Neuronal stem cell (in vitro differentiated cells): ENCODE measurements around the gene HRG.
"Not testable (repeated sequence)": the region's sequence is repeated elsewhere in the genome, so short reads cannot be mapped to it uniquely, and the experiment has no call there.

Experiments used
- DNase-seq: peaks from one replicate; pipeline ENCODE4 v3.0.0-alpha.2; 2013; ENCODE audit warnings: low spot score
- H2AFZ ChIP-seq: one replicate; pipeline ENCODE4 v1.6.1; 2013; ENCODE audit warnings: mild to moderate bottlenecking, low read length, inconsistent platforms
- H2AK5ac ChIP-seq: 2 replicates; pipeline ENCODE4 v1.6.1; 2013; ENCODE audit warnings: low read depth, mild to moderate bottlenecking, inconsistent platforms, low read length, moderate library complexity, mixed read lengths
- H2BK120ac ChIP-seq: 2 replicates; pipeline ENCODE4 v1.6.1; 2013; ENCODE audit warnings: low read depth, mild to moderate bottlenecking, inconsistent platforms, low read length, moderate library complexity, mixed read lengths
- H2BK12ac ChIP-seq: one replicate; pipeline ENCODE4 v1.6.1; 2013; ENCODE audit warnings: low read length, inconsistent platforms
- H2BK15ac ChIP-seq: 2 replicates; pipeline ENCODE4 v1.6.1; 2013; ENCODE audit warnings: mild to moderate bottlenecking, low read length, inconsistent platforms, mixed read lengths
- H2BK5ac ChIP-seq: one replicate; pipeline ENCODE4 v1.6.1; 2013; ENCODE audit warnings: inconsistent platforms, mild to moderate bottlenecking, low read length, moderate library complexity
- H3K14ac ChIP-seq: one replicate; pipeline ENCODE4 v1.6.1; 2013; ENCODE audit warnings: low read length, inconsistent platforms
- H3K18ac ChIP-seq: 2 replicates; pipeline ENCODE4 v1.6.1; 2013; ENCODE audit warnings: low read length, inconsistent platforms
- H3K23ac ChIP-seq: 2 replicates; pipeline ENCODE4 v1.6.1; 2013; ENCODE audit warnings: low read depth, mild to moderate bottlenecking, mixed read lengths, low read length, inconsistent platforms; ENCODE audit not compliant: poor library complexity
- H3K27ac ChIP-seq: replicated peaks from 3 replicates; pipeline ENCODE4 v1.5.1; 2013; ENCODE audit warnings: low read length, inconsistent platforms
- H3K27me3 ChIP-seq, 3 experiments: 2 replicates each; pipeline ENCODE4 v1.6.1; 2013; ENCODE audit warnings: low read length in 3 of 3, mild to moderate bottlenecking in 2 of 3, inconsistent platforms in 1 of 3, low read depth in 1 of 3, mixed read lengths in 1 of 3, moderate library complexity in 1 of 3; ENCODE audit not compliant: control insufficient read depth in 3 of 3, insufficient read depth in 3 of 3
- H3K36me3 ChIP-seq, 2 donors: replicated peaks in 1 of 2; 2 replicates each; pipeline ENCODE4 v1.6.1; 2013; ENCODE audit warnings: low read length in 2 of 2; ENCODE audit not compliant: control insufficient read depth in 2 of 2, insufficient read depth in 2 of 2
- H3K4ac ChIP-seq: 2 replicates; pipeline ENCODE4 v1.6.1; 2013; ENCODE audit warnings: inconsistent platforms, mild to moderate bottlenecking, low read length, moderate library complexity
- H3K4me1 ChIP-seq, 2 donors: 1 replicate in 1 of 2; 2 replicates in 1 of 2; pipeline ENCODE4 v1.6.1; 2013; ENCODE audit warnings: low read length in 2 of 2, low read depth in 1 of 2; ENCODE audit not compliant: control insufficient read depth in 2 of 2, insufficient read depth in 1 of 2
- H3K4me2 ChIP-seq: one replicate; pipeline ENCODE4 v1.6.1; 2013; ENCODE audit warnings: mild to moderate bottlenecking, low read length, inconsistent platforms; ENCODE audit not compliant: insufficient read depth, poor library complexity, severe bottlenecking
- H3K4me3 ChIP-seq, 2 donors: 2 replicates each; pipeline ENCODE4 v1.5.1; 2013; ENCODE audit warnings: low read length in 2 of 2, mild to moderate bottlenecking in 2 of 2, inconsistent platforms in 1 of 2, moderate library complexity in 1 of 2
- H3K79me1 ChIP-seq: one replicate; pipeline ENCODE4 v1.6.1; 2013; ENCODE audit warnings: low read depth, mild to moderate bottlenecking, inconsistent platforms, low read length, moderate library complexity
- H3K9ac ChIP-seq: one replicate; pipeline ENCODE4 v1.6.1; 2013; ENCODE audit warnings: mild to moderate bottlenecking, low read depth, low read length, inconsistent platforms; ENCODE audit not compliant: poor library complexity
- H3K9me3 ChIP-seq, 2 donors: replicated peaks in 1 of 2; 2 replicates each; pipeline versions ENCODE3 to v1.6.1; 2013; ENCODE audit warnings: low read length in 2 of 2, mild to moderate bottlenecking in 2 of 2, inconsistent platforms in 1 of 2, low read depth in 1 of 2, mixed read lengths in 1 of 2, moderate library complexity in 1 of 2; ENCODE audit not compliant: control insufficient read depth in 2 of 2, insufficient read depth in 1 of 2
- H4K8ac ChIP-seq: one replicate; pipeline ENCODE4 v1.6.1; 2013; ENCODE audit warnings: low read depth, mild to moderate bottlenecking, inconsistent platforms, low read length, moderate library complexity
- H4K91ac ChIP-seq: one replicate; pipeline ENCODE4 v1.6.1; 2013; ENCODE audit warnings: low read length, low read depth, mild to moderate bottlenecking, inconsistent platforms; ENCODE audit not compliant: poor library complexity
- WGBS, 2 donors: extraction: QIAGEN DNeasy Blood & Tissue Kit; methylation state at CpG; one replicate each; pipeline ENCODE4 v1.1.7; 2013; ENCODE audit warnings: missing lambda C conversion rate in 2 of 2, mixed read lengths in 1 of 2; ENCODE audit not compliant: insufficient read length in 2 of 2, insufficient replicate concordance in 1 of 2; ENCODE audit errors: extremely low coverage in 2 of 2; 5-methylcytosine and 5-hydroxymethylcytosine counted together

Gene HRG

DNA sequence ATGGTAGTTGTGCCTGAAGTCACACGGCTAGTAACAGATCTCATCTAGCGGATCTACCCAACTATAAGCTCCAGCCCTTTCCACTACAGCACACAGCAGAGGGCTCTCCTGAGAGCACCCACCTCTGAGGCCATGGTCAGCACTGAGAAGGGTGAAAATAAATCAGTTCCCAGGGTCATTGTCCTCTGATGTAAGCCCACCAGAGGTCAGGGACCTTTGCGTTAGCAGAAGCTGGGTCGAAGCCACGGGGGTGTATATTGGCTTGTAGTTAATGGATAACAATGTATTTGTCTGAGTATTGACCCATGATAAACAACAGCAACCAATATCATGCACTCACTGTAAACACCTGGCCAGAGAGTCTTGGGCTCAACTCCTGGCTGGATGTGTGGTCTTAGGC is 31.6 kb upstream of the HRG start:
- H3K4me3 ChIP-seq, H4K91ac ChIP-seq, H2AK5ac ChIP-seq, H2AFZ ChIP-seq, H2BK5ac ChIP-seq, DNase-seq, H3K14ac ChIP-seq, H4K8ac ChIP-seq, H3K79me1 ChIP-seq, H3K36me3 ChIP-seq, H2BK120ac ChIP-seq, H3K9ac ChIP-seq, H3K23ac ChIP-seq, H3K27ac ChIP-seq, H3K4me2 ChIP-seq, H3K18ac ChIP-seq, H2BK12ac ChIP-seq, H3K9me3 ChIP-seq, H3K4ac ChIP-seq, H3K4me1 ChIP-seq, H2BK15ac ChIP-seq: not testable (repeated sequence)
- H3K27me3 ChIP-seq, result peaks cover 0 to 12% (median 0%) of the 10 kb centered on the region in 3 experiments
- no CpG with 5 or more reads among the region's 5 CpGs for WGBS, 2 donors

- no peak overlapping the region for H2BK120ac ChIP-seq
- no peak overlapping the region for H4K8ac ChIP-seq
- no peak overlapping the region for H2BK5ac ChIP-seq
- no peak overlapping the region for H4K91ac ChIP-seq
- H3K36me3 ChIP-seq, result no peaks in the 10 kb centered on the region
- no peak overlapping the region for H2BK12ac ChIP-seq
- no peak overlapping the region for H2AK5ac ChIP-seq
- no peak overlapping the region for H2AFZ ChIP-seq
- peaks cover 0 to 21% (median 0%) of the 10 kb centered on the region in 3 experiments for H3K27me3 ChIP-seq
- no peak overlapping the region for H3K4ac ChIP-seq
- no peak overlapping the region for H3K4me3 ChIP-seq
- DNase-seq, result no peak
- no peak overlapping the region for H2BK15ac ChIP-seq
- no peaks in the 10 kb centered on the region for H3K79me1 ChIP-seq
- no peaks in the 10 kb centered on the region for H3K9me3 ChIP-seq
- H3K14ac ChIP-seq, result no peak overlapping the region
- H3K4me1 ChIP-seq, result peaks cover 0 to 2% of the 10 kb centered on the region in 2 donors
- WGBS, 2 donors, result no CpG with 5 or more reads among the region's 3 CpGs
- H3K27ac ChIP-seq, result no peak overlapping the region
- H3K4me2 ChIP-seq, result no peak overlapping the region
- H3K23ac ChIP-seq, result no peak overlapping the region
- no peak overlapping the region for H3K18ac ChIP-seq
- H3K9ac ChIP-seq, result no peak overlapping the region
Observed at GRCh38 chr3:186635532-186635931, 30.3 kb upstream of the HRG start.

GRCh38 chr3:186636536-186636935 is 29.3 kb upstream of the HRG start:
- WGBS, 2 donors, result no CpG with 5 or more reads among the region's 7 CpGs

GRCh38 chr3:186637686-186638085 is 28.1 kb upstream of the HRG start:
- no peak for DNase-seq
- Histone ChIP-seq H3K4me1 (peaks cover 0 to under 1% of the 10 kb centered on the region in 2 donors), H3K4me2 (no peak overlapping the region), H3K4ac (no peak overlapping the region), H3K79me1 (no peaks in the 10 kb centered on the region), H3K23ac (no peak overlapping the region), H3K4me3 (no peak overlapping the region), H3K18ac (no peak overlapping the region), H2BK120ac (no peak overlapping the region), H2BK15ac (no peak overlapping the region), H2AK5ac (no peak overlapping the region), H3K36me3 (no peaks in the 10 kb centered on the region), H3K9ac (no peak overlapping the region), H2AFZ (no peak overlapping the region), H3K27me3 (peaks cover 0 to 35% (median 2%) of the 10 kb centered on the region in 3 experiments), H3K27ac (no peak overlapping the region), H4K8ac (no peak overlapping the region), H2BK12ac (no peak overlapping the region), H3K9me3 (no peaks in the 10 kb centered on the region), H2BK5ac (no peak overlapping the region), H4K91ac (no peak overlapping the region), H3K14ac (no peak overlapping the region)
- WGBS, 2 donors, result no CpG with 5 or more reads among the region's 3 CpGs

More at GRCh38 chr3:186636536-186636935, 29.3 kb upstream of the HRG start:
- no peak overlapping the region for H3K4me3 ChIP-seq
- no peaks in the 10 kb centered on the region for H3K36me3 ChIP-seq
- no peak overlapping the region for H2BK5ac ChIP-seq
- H3K4me2 ChIP-seq, result no peak overlapping the region
- no peak overlapping the region for H2AK5ac ChIP-seq
- no peak overlapping the region for H2BK12ac ChIP-seq
- peaks cover 0 to 24% (median 0%) of the 10 kb centered on the region in 3 experiments for H3K27me3 ChIP-seq
- no peak overlapping the region for H3K27ac ChIP-seq
- H2BK120ac ChIP-seq, result no peak overlapping the region
- H4K91ac ChIP-seq, result no peak overlapping the region
- no peaks in the 10 kb centered on the region for H3K4me1 ChIP-seq
- H3K9ac ChIP-seq, result no peak overlapping the region
- no peak overlapping the region for H2BK15ac ChIP-seq
- no peak overlapping the region for H2AFZ ChIP-seq
- no peak overlapping the region for H3K14ac ChIP-seq
- no peaks in the 10 kb centered on the region for H3K9me3 ChIP-seq
- H3K79me1 ChIP-seq, result no peaks in the 10 kb centered on the region
- no peak for DNase-seq
- no peak overlapping the region for H3K4ac ChIP-seq
- no peak overlapping the region for H4K8ac ChIP-seq
- no peak overlapping the region for H3K18ac ChIP-seq
- H3K23ac ChIP-seq, result no peak overlapping the region
